ENCODE data around the gene GRPR.

The GRPR gene

DNA sequence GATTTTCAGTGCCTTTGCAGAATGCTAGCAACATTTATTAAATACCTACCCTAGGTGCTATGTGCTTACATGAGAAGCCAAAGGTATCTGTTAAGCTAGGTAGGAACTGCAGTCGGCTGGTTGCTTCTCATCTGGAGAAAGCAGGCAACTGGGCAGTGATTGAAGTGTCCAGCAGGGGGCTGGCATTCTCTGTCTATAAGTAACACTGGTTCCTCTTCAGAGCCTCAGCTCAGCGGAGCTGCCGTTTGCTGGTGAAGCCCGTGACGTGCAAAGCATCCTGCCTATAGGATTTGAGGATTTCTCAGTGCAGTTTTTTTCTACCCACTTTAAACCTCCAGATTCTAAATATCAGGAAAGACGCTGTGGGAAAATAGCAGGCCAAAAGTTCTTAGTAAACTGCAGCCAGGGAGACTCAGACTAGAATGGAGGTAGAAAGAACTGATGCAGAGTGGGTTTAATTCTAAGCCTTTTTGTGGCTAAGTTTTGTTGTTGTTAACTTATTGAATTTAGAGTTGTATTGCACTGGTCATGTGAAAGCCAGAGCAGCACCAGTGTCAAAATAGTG lies at the start of gene GRPR:
TSS of gene GRPR (plus strand) at position 344 of the 565 bp plus-strand sequence. CDS start 389 bp downstream, outside the sequence.
- Histone ChIP-seq H3K27me3 (ENCODE audit: insufficient read depth, low read length) (no peaks in the 10 kb centered on the region), H3K4me1 (ENCODE audit: insufficient read depth, low read length) (peaks cover 5% of the 10 kb centered on the region; the same call in 1 of the 2 replicates), H3K27ac (ENCODE audit: low read length) (peak within 1 kb of the TSS; percentile 26), H3K9me3 (ENCODE audit: insufficient read depth, low read depth, low read length) (no peaks in the 10 kb centered on the region), H3K4me3 (ENCODE audit: low read length) (peak within 1 kb of the TSS; percentile 59), H3K36me3 (ENCODE audit: insufficient read depth, low read depth, low read length) (no peaks in the 10 kb centered on the region), H3K9ac (ENCODE audit: low read depth, low read length) (peak within 1 kb of the TSS; percentile 59)

GRCh38 chrX:16075087-16075486 lies 48.3 kb upstream of the GRPR start:
- Histone ChIP-seq H3K9me3 (ENCODE audit: insufficient read depth, low read depth, low read length) (no peaks in the 10 kb centered on the region; the same call in 1 of the 2 replicates), H3K4me3 (ENCODE audit: low read length) (no peak overlapping the region), H3K36me3 (ENCODE audit: insufficient read depth, low read depth, low read length) (no peaks in the 10 kb centered on the region), H3K4me1 (ENCODE audit: insufficient read depth, low read length) (peaks cover 3% of the 10 kb centered on the region; the same call in 1 of the 2 replicates), H3K9ac (ENCODE audit: low read depth, low read length) (no peak overlapping the region), H3K27ac (ENCODE audit: low read length) (no peak overlapping the region), H3K27me3 (ENCODE audit: insufficient read depth, low read length) (no peaks in the 10 kb centered on the region)

DNA sequence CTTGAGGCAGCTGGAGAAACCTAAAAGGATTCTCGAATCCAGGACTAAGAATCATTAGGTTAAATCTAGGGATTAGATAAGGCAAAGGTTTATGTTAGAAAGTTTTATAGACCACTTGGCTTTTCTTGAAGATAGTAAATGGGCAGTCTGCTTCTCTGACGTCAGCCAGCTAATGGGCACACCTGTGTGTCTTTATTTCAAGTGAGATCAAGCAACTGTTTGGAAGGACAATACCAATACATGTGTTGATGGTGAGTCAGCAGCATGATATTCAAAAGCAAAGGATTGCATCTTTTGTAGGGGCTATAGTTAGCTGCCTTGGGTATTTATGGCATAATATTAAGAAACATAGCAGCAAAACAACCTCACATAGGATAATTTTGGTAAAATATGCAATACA lies 46.5 kb upstream of the GRPR start:
- Histone ChIP-seq H3K27ac (ENCODE audit: low read length) (no peak overlapping the region), H3K9me3 (ENCODE audit: insufficient read depth, low read depth, low read length) (no peaks in the 10 kb centered on the region; the same call in 1 of the 2 replicates), H3K4me3 (ENCODE audit: low read length) (no peak overlapping the region), H3K4me1 (ENCODE audit: insufficient read depth, low read length) (peaks cover 3% of the 10 kb centered on the region; the same call in 1 of the 2 replicates), H3K27me3 (ENCODE audit: insufficient read depth, low read length) (no peaks in the 10 kb centered on the region), H3K36me3 (ENCODE audit: insufficient read depth, low read depth, low read length) (no peaks in the 10 kb centered on the region), H3K9ac (ENCODE audit: low read depth, low read length) (no peak overlapping the region)

DNA sequence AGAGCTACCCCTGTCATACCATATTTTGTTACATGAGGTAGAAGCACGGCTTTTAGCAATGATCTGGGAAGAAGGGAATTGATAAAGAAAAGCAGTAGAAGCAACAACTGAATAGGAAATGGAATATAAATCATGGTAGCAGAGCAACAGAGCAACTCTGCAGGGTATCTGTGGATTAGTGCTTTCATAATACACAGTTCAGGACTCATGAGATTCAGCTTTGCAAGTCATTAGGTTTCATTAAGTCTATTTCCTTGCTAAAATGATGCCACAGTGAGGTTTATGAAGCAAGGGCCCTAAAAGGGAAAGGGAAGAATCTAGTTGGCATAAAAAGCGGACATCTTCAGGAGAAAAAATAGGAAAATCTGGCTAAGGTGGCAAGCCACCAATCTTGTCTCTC lies 45.6 kb upstream of the GRPR start:
- Histone ChIP-seq H3K4me1 (ENCODE audit: insufficient read depth, low read length) (peaks cover 3% of the 10 kb centered on the region; the same call in 1 of the 2 replicates), H3K9ac (ENCODE audit: low read depth, low read length) (peak overlapping the region; percentile 7; the same call in 1 of the 2 replicates), H3K36me3 (ENCODE audit: insufficient read depth, low read depth, low read length) (no peaks in the 10 kb centered on the region), H3K9me3 (ENCODE audit: insufficient read depth, low read depth, low read length) (no peaks in the 10 kb centered on the region), H3K27ac (ENCODE audit: low read length) (no peak overlapping the region), H3K4me3 (ENCODE audit: low read length) (no peak overlapping the region), H3K27me3 (ENCODE audit: insufficient read depth, low read length) (no peaks in the 10 kb centered on the region)

DNA sequence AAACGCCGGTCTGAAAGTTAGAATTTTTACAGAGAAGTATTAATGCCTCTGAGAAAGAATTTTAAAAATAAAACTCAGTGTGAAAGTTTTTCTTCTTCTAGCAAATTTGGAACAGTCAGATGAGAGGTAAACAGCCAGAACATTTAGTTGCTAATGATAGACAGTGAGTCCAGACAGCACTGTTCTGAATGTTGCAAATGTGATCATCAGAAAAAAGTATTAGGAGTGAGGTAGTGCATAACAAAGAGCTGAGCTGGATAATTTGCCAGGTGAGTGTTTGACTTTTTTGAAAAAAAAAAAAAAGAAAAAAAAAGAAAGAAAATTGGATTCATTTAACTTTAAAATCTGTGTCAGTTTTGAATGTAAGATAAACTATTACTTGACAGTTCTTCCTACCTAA lies 42.0 kb upstream of the GRPR start:
- Histone ChIP-seq H3K9me3 (ENCODE audit: insufficient read depth, low read depth, low read length) (no peaks in the 10 kb centered on the region), H3K4me3 (ENCODE audit: low read length) (no peak overlapping the region), H3K27me3 (ENCODE audit: insufficient read depth, low read length) (no peaks in the 10 kb centered on the region), H3K36me3 (ENCODE audit: insufficient read depth, low read depth, low read length) (no peaks in the 10 kb centered on the region), H3K9ac (ENCODE audit: low read depth, low read length) (no peak overlapping the region), H3K27ac (ENCODE audit: low read length) (no peak overlapping the region), H3K4me1 (ENCODE audit: insufficient read depth, low read length) (peaks cover 3% of the 10 kb centered on the region; the same call in 1 of the 2 replicates)

DNA sequence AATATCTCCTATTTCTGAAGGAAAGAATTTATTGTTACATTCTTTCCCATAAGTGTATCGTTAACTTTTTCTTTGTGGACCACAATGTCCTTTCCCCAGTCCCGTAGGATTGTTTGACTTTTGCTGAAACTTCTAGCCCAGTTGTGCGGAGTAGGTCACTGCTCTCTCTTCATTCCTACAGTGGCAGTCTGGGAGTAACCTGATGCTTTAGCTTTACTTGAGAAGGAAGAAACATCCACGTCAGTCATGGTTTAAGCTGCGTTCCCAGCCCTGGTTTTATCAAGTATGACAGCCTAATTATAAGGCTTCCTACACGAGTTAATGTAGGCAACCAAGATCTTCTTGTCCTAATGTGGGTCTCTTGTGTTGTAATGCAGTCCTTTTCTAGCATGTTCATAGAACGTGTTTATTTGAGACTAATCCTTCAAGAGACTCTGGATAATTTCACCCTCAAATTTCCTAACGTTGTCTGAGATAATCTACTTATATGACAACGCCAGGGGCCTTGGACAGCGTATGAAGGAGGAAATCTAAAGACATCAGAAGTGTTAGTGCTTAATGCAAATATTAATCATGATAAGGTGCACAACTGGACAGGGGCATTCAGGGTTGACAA lies 40.8 kb upstream of the GRPR start:
- Histone ChIP-seq H3K4me1 (ENCODE audit: insufficient read depth, low read length) (peaks cover 3% of the 10 kb centered on the region; the same call in 1 of the 2 replicates), H3K9ac (ENCODE audit: low read depth, low read length) (no peak overlapping the region), H3K36me3 (ENCODE audit: insufficient read depth, low read depth, low read length) (no peaks in the 10 kb centered on the region), H3K9me3 (ENCODE audit: insufficient read depth, low read depth, low read length) (no peaks in the 10 kb centered on the region), H3K27me3 (ENCODE audit: insufficient read depth, low read length) (no peaks in the 10 kb centered on the region), H3K4me3 (ENCODE audit: low read length) (no peak overlapping the region), H3K27ac (ENCODE audit: low read length) (no peak overlapping the region)

GRCh38 chrX:16087076-16087475 lies 36.3 kb upstream of the GRPR start:
- H3K4me1 ChIP-seq (ENCODE audit: insufficient read depth, low read length) = no peaks in the 10 kb centered on the region
- H3K9ac ChIP-seq (ENCODE audit: low read depth, low read length) = no peak overlapping the region
- no peaks in the 10 kb centered on the region for H3K27me3 ChIP-seq (ENCODE audit: insufficient read depth, low read length)
- H3K4me3 ChIP-seq (ENCODE audit: low read length) = no peak overlapping the region
- no peak overlapping the region for H3K27ac ChIP-seq (ENCODE audit: low read length)
- H3K9me3 ChIP-seq (ENCODE audit: insufficient read depth, low read depth, low read length) = no peaks in the 10 kb centered on the region
- no peaks in the 10 kb centered on the region for H3K36me3 ChIP-seq (ENCODE audit: insufficient read depth, low read depth, low read length)

GRCh38 chrX:16089086-16089485 lies 34.3 kb upstream of the GRPR start:
- Histone ChIP-seq H3K36me3 (ENCODE audit: insufficient read depth, low read depth, low read length) (no peaks in the 10 kb centered on the region), H3K4me3 (ENCODE audit: low read length) (no peak overlapping the region), H3K27ac (ENCODE audit: low read length) (no peak overlapping the region), H3K9me3 (ENCODE audit: insufficient read depth, low read depth, low read length) (no peaks in the 10 kb centered on the region), H3K4me1 (ENCODE audit: insufficient read depth, low read length) (no peaks in the 10 kb centered on the region), H3K27me3 (ENCODE audit: insufficient read depth, low read length) (no peaks in the 10 kb centered on the region), H3K9ac (ENCODE audit: low read depth, low read length) (no peak overlapping the region)

DNA sequence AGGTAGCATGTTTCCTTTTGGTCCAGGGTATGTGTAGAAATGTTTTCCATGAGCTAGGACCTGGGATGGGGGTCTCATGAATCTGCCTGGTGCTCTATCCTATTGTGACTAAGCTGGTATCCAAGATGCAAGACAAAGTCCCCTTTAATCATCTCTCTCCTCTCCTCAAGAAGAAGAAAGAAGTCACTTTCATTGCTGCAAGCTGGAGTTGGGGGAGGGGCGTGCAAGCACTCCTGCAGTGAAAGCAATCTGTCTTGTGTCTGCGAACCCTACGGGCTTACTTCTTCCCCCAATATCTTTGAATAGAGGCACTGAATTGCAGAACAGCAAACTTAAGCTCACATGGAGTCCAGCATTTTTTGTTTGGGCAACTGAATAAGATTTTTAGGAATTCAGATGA lies 27.2 kb upstream of the GRPR start:
- Histone ChIP-seq H3K9ac (ENCODE audit: low read depth, low read length) (no peak overlapping the region), H3K4me3 (ENCODE audit: low read length) (no peak overlapping the region), H3K4me1 (ENCODE audit: insufficient read depth, low read length) (peaks cover 6% of the 10 kb centered on the region; the same call in 1 of the 2 replicates), H3K9me3 (ENCODE audit: insufficient read depth, low read depth, low read length) (no peaks in the 10 kb centered on the region), H3K27ac (ENCODE audit: low read length) (no peak overlapping the region), H3K27me3 (ENCODE audit: insufficient read depth, low read length) (no peaks in the 10 kb centered on the region), H3K36me3 (ENCODE audit: insufficient read depth, low read depth, low read length) (no peaks in the 10 kb centered on the region)

GRCh38 chrX:16100673-16101072 lies 22.7 kb upstream of the GRPR start:
- Histone ChIP-seq H3K9me3 (ENCODE audit: insufficient read depth, low read depth, low read length) (no peaks in the 10 kb centered on the region), H3K4me3 (ENCODE audit: low read length) (no peak overlapping the region), H3K9ac (ENCODE audit: low read depth, low read length) (no peak overlapping the region), H3K36me3 (ENCODE audit: insufficient read depth, low read depth, low read length) (no peaks in the 10 kb centered on the region), H3K27ac (ENCODE audit: low read length) (no peak overlapping the region), H3K27me3 (ENCODE audit: insufficient read depth, low read length) (no peaks in the 10 kb centered on the region), H3K4me1 (ENCODE audit: insufficient read depth, low read length) (peaks cover 5% of the 10 kb centered on the region; the same call in 1 of the 2 replicates)

- Histone ChIP-seq H3K27me3 (ENCODE audit: insufficient read depth, low read length) (no peaks in the 10 kb centered on the region), H3K9ac (ENCODE audit: low read depth, low read length) (no peak overlapping the region), H3K4me1 (ENCODE audit: insufficient read depth, low read length) (no peaks in the 10 kb centered on the region), H3K9me3 (ENCODE audit: insufficient read depth, low read depth, low read length) (no peaks in the 10 kb centered on the region), H3K27ac (ENCODE audit: low read length) (no peak overlapping the region), H3K4me3 (ENCODE audit: low read length) (no peak overlapping the region), H3K36me3 (ENCODE audit: insufficient read depth, low read depth, low read length) (no peaks in the 10 kb centered on the region)
These were observed 21.8 kb upstream of the GRPR start for GRCh38 chrX:16101581-16101980.

GRCh38 chrX:16103625-16104024 lies 19.7 kb upstream of the GRPR start:
- Histone ChIP-seq H3K4me3 (ENCODE audit: low read length) (no peak overlapping the region), H3K9me3 (ENCODE audit: insufficient read depth, low read depth, low read length) (no peaks in the 10 kb centered on the region), H3K27ac (ENCODE audit: low read length) (no peak overlapping the region), H3K36me3 (ENCODE audit: insufficient read depth, low read depth, low read length) (no peaks in the 10 kb centered on the region), H3K4me1 (ENCODE audit: insufficient read depth, low read length) (no peaks in the 10 kb centered on the region), H3K27me3 (ENCODE audit: insufficient read depth, low read length) (no peaks in the 10 kb centered on the region), H3K9ac (ENCODE audit: low read depth, low read length) (no peak overlapping the region)

Measured in iPS-20b (cell line).